Endometrial microvascular endothelial cells (primary cell): ENCODE measurements around the gene SESN3. TPM values are rescaled to one million over a fixed set of nuclear protein-coding genes. Genes with fewer than 3 reads are reported as not detected.
"Not testable (repeated sequence)": the region's sequence is repeated elsewhere in the genome, so short reads cannot be mapped to it uniquely, and the experiment has no call there.

Experiments used
- in situ Hi-C: cut with HindIII; loops from 2 replicates; pipeline ENCODE4 v1.10.0; 2017; ENCODE audit warnings: low sequenced_read_pairs, low pct_unique_long_range_greater_than_20kb; ENCODE audit errors: inconsistent ontology term
- total RNA-seq: library from RNA; depleted of rRNA; stranded (reverse); fragments of >200 nt; gene quantifications from one replicate; pipeline ENCODE4 v1.2.3, GENCODE V29; 2015; ENCODE audit errors: inconsistent ontology term

SESN3 gene, protein sequence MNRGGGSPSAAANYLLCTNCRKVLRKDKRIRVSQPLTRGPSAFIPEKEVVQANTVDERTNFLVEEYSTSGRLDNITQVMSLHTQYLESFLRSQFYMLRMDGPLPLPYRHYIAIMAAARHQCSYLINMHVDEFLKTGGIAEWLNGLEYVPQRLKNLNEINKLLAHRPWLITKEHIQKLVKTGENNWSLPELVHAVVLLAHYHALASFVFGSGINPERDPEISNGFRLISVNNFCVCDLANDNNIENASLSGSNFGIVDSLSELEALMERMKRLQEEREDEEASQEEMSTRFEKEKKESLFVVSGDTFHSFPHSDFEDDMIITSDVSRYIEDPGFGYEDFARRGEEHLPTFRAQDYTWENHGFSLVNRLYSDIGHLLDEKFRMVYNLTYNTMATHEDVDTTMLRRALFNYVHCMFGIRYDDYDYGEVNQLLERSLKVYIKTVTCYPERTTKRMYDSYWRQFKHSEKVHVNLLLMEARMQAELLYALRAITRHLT
- 1.8 TPM for total RNA-seq

DNA sequence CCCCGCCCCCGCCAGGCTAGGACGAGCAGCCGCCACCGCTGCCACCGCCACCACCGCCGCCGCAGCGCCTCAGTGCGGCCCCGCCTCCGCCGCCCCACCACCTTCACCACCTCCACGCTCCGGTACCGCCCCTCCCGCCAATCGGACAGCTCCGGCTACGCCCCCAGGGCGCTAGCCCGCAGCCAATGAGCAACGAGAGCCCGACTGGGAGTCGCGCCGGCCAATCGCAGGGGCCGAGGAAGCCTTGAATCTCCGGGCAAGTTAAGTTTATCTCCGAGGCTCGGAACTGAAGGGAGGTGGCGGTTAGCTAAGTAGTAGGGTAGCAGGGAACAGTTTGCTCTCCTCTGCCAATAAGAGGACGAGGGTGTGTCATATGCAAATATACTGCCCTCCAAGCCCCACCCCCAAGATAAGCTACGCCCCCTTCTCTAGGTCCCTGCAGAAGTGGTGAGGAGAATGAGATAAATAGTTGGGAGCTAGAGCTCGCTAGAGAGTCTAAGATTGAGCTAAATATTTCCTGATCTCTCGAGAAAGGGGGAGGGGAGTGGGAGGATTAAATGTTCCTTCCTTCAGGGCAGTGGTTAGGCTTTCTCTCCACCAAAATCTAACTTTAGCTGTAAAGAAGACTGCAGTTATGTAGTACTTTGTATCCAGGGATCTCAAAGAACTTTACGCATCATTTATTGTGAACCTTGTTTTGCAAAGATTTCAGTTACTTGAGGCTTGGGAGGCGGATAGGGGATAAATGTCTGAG lies at the start of gene SESN3:
Gene SESN3, minus strand, starts transcription at position 76 of the 754 bp plus-strand sequence. CDS start 342 bp downstream, outside the sequence.
- in situ Hi-C loops = no loop called here

DNA sequence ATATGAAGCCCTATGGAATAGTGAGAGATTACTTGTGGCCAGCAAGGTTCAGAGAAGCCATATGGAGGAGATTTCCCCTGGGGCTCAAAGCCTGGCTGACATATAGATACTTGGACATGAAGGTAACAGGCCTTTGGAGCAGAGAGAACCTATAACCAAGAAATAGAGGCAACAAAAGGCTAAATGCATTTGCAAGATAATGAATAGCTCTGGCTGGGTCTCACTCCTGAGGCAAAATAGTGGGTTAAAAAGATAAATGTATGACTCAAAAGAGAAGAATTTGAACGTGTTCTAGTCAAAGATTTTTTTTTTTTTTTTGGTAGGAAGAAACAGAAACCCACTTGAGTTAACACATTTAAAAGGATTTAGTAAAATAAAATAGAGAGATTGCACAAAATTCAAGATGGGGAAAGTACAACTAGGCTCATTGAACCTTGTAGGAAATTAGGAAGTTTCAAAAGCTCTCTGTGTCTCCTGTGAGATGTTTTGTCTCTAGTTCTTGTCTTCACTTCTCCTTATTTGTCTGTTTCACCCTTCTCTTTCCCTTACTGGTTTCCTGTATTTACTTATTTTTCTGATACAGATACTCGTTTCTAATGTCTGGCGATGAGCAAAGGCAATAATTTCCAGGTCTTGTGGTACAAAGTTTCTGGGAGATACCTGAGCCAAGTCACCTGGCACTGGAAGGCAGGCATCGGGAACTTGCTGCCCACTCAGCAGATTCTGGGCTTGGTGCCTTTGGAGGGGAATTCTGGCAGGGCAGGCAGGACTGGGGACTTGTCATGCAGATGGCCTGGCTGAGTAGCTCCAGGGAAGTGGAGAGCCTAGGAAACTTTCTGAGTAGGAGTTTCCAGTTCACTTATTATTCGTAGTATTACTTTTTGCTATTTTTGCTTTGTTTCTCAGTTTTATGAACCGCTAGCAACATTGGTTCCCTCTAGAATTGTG lies 49.2 kb upstream of the SESN3 start:
- in situ Hi-C loops = no loop called here

DNA sequence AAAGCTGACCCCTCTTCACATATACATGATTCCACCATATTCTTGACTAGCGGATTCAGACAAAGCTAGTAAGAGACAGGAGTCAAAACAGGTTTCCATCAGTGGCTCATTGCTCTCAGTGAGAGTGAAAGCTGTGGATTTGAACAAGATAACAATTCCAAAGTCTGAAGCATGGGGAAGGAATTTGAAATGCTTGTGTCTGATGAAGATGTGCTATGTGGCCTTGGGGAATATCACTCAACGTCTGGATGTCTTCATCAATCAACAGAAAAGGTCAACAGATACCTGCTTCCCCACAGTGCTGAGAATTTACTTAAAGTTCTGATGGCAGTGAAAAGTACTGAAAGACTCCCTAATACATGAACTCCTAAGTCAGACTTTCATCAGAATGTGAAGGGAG lies 46.9 kb upstream of the SESN3 start:
- in situ Hi-C loops = no loop called here

DNA sequence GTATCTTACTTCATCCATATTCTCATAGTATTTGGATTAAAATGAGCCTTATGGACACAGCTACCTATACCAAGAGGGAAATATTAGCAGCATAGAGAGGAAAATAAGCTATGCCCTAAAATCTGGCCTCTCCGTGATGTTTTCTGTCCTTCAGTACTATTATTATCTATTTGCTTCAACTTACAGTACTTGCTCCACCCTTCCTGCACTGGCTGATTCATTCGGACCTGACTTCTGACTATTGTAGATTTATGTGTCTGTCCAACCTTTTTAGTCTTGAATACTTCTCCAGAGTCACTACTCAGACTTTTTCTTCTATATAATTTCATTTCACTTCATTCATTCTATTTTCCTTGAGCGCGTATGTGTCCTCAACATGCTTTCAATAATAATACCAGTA lies 45.1 kb upstream of the SESN3 start:
- in situ Hi-C loops = no loop called here

DNA sequence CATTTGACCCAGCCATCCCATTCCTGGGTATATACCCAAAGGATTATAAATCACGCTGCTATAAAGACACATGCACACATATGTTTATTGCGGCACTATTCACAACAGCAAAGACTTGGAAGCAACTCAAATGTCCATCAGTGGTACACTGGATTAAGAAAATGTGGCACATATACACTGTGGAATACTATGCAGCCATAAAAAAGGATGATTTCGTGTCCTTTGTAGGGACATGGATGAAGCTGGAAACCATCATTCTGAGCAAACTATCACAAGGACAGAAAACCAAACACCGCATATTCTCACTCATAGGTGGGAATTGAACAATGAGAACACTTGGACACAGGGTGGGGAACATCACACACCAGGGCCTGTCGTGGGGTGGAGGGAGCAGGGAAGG lies 42.6 kb upstream of the SESN3 start:
- in situ Hi-C loops = not testable (repeated sequence)

DNA sequence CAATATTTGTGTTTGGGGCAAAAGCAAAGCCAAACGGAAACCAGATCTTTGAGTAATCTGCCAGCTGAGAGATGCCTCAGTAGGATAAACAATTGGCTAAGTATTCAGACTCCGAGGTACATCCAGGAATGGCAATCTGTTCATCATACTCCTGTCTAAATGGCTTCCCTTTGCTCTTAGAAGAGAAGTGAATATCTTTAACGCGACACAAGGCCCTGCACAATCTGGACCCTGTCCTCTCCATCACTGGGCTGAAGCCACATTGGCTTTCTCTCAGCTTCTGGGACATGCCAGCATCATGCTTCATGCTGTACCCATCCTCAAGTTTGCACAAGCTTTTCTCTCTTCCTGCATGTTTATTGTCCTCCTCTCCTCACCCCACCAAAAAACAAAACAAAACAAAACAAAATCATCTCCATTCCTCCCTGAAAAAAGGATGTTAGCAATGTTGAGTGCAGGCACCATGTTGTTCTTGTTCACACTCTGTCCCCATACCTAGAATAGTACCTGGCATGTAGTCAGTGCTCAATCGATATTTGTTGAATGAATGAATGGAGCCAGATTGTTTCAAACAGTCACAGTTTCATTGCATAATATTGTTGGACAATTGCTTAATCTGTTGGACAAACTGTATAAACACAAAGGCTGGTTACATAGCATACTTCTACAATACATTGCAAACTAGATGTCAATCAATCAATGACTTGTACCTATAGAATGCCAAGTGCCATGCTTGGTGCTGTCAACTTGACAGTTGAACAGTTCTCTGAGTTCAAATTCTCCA lies 38.2 kb upstream of the SESN3 start:
- in situ Hi-C loops = no loop called here

DNA sequence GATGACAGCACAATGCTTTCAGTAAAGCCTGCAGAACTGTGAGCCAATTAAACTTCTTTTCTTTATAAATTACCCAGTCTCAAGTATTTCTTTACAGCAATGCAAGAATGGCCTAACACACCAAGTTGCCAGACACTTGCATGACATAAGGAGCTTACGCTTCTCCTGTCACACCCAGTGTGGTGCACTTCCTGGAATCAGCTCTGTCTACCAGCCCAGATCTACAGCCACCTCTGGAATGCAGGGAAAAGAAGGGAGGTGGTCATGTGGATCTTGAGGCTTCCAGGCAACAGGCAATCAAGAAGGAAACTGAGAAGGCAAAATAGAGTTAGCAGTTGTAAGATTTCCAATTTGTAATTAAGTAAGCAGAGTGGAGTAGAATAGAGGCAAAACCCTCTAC lies 37.4 kb upstream of the SESN3 start:
- in situ Hi-C loops = no loop called here

DNA sequence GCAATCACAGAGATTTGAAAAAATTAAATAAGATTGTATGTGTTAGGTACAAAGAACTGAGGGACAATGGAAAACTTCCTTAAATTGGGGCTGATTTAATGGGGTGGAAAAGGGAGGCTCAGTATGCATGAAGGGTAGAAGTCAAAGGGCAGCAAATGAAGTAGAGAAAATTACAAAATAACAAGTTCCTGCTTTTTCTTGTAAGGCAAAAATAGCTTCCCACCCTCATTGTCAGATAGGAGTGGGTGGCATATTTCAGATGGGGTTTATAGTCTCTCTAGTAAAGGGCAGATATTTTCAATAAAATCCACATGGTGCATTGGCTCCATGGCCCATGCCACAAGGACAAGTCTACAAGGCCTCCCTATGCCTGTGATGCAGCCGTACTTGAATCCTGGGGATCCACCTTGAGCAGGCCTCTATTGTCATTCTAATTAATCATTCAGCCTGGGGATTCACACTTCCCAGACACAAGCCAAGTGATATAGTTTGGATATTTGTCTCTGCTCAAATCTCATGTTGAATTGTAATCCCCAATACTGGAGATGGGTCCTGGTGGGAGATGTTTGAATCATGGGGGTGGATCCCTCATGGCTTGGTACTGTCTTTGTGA lies 36.7 kb upstream of the SESN3 start:
- in situ Hi-C loops = no loop called here

DNA sequence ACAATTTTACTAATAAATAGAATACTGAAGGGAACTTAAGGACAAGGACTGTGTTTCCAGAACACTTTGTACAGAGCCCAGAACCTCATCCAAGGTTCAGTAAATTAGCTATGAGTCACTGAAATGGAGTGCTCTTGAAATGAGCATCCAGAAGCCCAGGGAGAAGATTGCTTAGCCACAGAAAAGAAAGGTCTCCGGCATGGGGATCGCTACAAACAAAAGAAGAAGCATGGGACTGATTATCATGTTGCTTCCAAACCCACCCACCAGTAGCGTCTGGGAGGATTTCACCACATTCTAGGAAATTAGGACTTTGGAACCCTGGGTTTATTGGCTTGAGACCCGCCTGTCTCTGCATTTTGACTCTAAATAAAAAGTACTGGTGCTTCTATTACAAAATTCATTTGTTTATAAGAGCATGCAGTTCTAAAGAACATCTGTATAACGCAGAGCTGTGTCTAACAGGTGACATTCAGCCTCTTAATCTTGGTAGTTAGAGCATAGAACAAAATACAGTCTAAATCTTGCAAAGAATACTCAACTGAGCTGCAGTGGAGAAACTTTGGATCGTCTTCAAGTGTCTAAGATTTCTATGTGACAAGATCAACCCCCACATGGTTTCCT lies 35.9 kb upstream of the SESN3 start:
- in situ Hi-C loops = no loop called here

DNA sequence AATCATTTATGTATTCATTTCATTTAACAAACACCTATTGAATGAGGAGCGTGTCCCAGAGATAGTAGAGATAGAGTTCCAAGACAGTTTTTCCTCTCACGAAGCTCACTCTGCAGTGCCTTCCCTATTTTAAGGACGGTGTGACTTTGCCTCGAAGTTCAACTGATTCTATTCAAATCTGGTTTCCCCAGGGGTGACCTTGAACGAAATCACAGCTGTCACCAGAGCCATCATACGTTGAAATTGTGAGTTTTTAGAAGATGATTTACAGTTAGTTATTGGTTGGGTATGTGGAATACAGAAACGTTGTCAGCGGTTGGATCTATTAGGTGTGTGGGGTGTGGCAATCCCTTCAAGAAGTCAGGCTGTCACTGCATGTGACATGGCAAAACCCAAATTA lies 33.9 kb upstream of the SESN3 start:
- in situ Hi-C loops = no loop called here

DNA sequence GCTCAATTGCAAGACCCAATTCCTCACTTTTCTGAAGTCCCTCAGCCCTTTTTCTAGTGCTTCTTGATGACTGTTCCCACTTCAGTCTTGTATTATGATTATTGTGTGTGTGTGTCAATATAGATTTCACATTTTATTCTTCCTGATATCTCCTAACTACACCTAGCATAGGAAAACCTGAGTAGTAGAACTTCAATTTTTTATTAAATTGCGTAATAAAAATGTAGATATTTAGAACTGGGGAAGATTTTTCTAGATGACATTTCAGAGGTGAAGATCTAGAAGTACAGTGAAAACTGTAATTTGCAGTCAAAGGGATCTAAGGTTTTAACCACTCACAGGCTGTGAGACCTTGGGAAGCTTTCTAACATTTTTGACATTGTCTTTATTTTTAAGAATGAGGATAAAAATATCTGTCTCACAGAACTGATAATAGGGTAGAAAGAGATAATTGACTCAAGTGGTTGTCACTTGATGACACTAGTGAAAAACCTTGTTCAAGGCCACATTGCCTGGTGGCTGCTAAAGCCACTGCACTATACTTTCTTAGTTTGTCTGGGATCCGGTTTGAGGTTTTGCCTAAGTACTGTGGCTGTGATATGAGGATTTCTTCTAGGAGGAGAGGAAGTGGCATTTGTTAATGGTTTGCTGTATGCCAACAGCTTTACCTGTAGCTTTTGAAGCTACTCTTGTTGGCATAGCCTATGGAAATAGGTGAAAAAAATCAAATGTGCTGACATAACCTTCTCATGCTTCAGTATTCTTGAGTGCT lies 32.2 kb upstream of the SESN3 start:
- in situ Hi-C loops = no loop called here

DNA sequence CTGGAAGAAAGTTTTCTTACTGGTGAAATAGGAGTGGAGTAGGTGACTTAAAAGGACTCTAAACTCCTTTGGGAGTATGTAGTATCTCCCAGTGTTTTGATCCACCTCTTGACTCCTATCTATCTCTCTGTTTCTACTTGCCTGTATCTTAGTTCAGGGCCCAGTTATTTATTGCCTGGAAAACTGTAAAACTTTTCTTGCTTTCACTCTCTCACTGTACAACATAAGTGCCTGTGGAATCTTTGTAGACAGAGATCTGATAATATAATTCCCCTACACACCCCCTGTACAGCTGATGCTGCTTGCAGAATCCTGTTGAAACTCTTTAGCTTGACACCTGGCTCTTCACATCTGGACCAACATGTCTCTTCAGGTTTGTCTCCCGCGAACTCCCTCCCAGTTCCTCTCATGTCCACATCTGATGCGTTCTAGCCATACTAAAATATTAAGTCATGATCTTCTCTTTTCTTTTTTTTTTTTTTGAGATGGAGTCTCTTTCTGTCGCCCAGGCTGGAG lies 26.5 kb upstream of the SESN3 start:
- in situ Hi-C loops = no loop called here

DNA sequence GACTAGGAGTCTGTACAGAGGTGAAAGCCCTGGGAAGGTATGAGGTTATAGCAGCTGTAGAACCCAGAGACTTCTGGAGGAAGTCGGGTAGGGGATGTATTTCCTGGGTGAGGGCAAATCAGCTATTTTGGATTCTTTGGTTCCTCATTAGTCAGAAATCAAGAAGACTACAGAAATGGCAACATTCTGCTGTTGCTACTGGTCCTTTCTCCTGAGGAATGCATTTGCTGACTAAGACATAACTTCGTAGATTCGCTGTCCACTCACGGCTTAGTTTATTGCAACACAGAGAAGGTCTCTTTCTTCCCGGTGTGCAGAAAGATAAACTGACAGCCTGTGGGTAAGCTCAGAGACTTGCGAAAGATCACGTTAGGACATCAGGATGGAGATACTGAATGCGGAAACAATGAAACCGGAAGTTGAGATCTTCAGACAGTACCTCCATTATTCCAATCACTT lies 25.3 kb upstream of the SESN3 start:
- in situ Hi-C loops = no loop called here

DNA sequence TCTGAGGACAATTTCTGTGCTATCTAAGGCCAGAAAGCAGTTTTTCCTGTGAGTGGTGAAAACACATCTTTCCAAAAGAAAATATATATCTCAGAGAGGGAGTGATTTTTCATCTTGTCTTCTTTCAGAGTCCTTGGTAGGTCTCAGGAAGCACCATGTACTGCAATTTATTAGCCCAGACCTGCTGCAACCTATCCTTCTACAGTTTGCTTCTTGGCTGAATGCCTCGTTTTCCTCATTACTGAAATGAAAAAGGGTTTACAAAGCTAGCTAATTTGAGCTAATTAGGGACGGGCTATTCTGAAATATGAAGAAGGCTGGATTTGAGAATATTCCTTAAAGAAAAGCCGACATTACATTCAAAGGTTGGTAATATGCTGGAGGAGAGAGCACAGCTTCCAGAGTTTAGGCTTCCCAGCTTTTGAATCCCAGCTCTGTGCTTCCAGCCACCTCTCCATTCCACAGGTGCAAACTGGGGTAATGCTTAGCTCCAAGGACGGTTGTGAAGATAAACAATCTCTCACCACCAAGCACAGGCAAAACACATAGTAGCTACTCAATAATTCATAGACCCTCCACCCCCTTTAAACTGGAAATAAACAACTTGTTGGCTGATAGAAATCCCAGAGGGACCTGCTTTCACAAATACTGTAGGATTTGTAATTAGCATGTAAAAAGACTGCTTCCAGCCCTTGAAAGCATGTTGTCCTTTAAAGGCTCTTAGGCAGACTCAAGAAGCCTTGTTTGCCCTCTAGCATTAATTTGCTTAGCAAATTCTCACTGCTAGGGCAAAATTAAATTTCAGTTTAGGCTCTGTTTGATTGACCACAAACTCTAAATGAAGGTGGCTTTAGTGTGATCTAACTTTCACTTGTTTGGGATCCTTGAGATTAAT lies 24.5 kb upstream of the SESN3 start:
- in situ Hi-C loops = no loop called here

DNA sequence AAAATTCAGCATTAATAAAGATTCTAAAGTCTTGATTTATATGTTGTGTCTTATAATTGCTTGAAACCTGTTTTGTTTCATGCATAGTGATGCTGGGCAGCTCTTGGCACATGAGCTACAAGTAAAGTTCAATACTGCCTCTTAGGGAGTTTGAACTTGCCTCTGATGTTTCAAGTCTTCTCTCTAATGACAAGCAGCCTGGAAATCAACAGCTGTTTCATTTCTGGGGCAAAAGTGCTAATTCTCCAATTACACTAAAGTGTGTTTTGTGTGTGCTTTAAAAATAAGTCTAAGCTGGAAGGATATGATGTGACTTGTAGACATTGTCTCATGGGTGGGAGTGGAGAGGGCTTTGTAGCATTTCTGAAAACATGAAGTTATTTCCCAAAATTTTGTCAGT lies 23.7 kb upstream of the SESN3 start:
- in situ Hi-C loops = no loop called here
